ENCODE data around the gene KLHL12.

The KLHL12 gene

DNA sequence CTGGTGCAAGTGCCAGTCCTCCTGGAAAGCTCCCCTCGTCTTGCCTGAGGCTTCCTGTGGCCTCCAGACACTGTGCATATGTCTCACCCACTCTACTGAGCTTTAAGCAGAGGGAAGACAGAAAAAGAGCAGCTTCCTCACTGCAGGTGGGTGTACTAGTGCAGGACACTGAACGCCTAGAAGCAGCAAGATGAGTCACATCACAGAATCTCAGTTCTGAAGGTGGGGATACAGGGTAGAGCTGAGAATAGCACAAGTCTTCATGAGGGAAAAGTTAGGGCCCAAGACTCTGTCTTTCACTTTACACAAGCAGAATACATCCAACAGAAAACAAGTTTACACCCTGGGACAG lies 78.9 kb downstream of the KLHL12 start:
- Histone ChIP-seq H3K9me3 (no peaks in the 10 kb centered on the region), H3K36me3 (no peaks in the 10 kb centered on the region), H3K27me3 (no peaks in the 10 kb centered on the region), H3K4me1 (no peaks in the 10 kb centered on the region), H3K4me3 (ENCODE audit: low read depth, low read length) (no peak overlapping the region)
- DNase-seq = no peak
- TF ChIP-seq CTCF (IDR thresholded peaks at IDR 0.05; ENCODE audit: low read depth, low read length) = no peak

- no peak overlapping the region for H3K4me3 ChIP-seq (ENCODE audit: low read depth, low read length)
- no peaks in the 10 kb centered on the region for H3K4me1 ChIP-seq
- no peak for DNase-seq
- no peaks in the 10 kb centered on the region for H3K9me3 ChIP-seq
- no peak for TF ChIP-seq CTCF (IDR thresholded peaks at IDR 0.05; ENCODE audit: low read depth, low read length)
- H3K27me3 ChIP-seq = no peaks in the 10 kb centered on the region
- no peaks in the 10 kb centered on the region for H3K36me3 ChIP-seq
Observed at GRCh38 chr1:202844935-202845334, 82.1 kb downstream of the KLHL12 start.

- no peaks in the 10 kb centered on the region for H3K4me1 ChIP-seq
- H3K27me3 ChIP-seq = no peaks in the 10 kb centered on the region
- no peaks in the 10 kb centered on the region for H3K9me3 ChIP-seq
- no peak overlapping the region for H3K4me3 ChIP-seq (ENCODE audit: low read depth, low read length)
- TF ChIP-seq CTCF (IDR thresholded peaks at IDR 0.05; ENCODE audit: low read depth, low read length) = no peak
- H3K36me3 ChIP-seq = no peaks in the 10 kb centered on the region
- no peak for DNase-seq
Observed at GRCh38 chr1:202844259-202844658, 82.8 kb downstream of the KLHL12 start.

- H3K4me3 ChIP-seq (ENCODE audit: low read depth, low read length) = no peak overlapping the region
- H3K9me3 ChIP-seq = no peaks in the 10 kb centered on the region
- no peaks in the 10 kb centered on the region for H3K27me3 ChIP-seq
- H3K4me1 ChIP-seq = no peaks in the 10 kb centered on the region
- no peak for DNase-seq
- no peaks in the 10 kb centered on the region for H3K36me3 ChIP-seq
- TF ChIP-seq CTCF (IDR thresholded peaks at IDR 0.05; ENCODE audit: low read depth, low read length) = no peak
Observed at GRCh38 chr1:202843081-202843480, 84.0 kb downstream of the KLHL12 start.
